Stimulated activated CD4-positive, alpha-beta T cell treated with anti-CD3 and anti-CD28 coated beads, Interleukin-4, amount 100 ng/mL, for 24 hours (primary cell): Measurements from ENCODE around the gene OPRM1.

Experiments used
- DNase-seq: peaks from one replicate; pipeline ENCODE4 v3.0.0-alpha.2; 2020

Gene OPRM1

GRCh38 chr6:154289818-154290508 is 250.9 kb downstream of the OPRM1 start:
- DNase-seq, result no peak

DNA sequence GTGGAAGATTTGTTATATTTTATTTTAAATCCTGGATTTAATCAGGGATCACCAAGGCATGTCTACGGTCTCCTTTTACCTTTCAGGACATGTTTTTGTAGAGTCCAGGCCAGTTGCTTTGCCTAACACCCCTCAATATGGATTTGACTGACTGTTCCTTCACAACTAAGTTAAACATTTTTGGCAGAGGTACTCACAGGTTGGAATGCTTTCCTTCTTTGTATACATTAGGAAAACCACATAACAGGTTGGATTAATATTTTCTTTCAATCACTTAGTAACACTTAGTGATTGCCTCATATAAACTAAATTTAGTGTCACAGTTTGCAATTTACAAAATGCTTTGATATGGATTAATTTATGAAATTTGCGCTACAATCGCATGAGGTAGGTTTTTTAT is 253.0 kb downstream of the OPRM1 start:
- DNase-seq, result no peak

- no peak for DNase-seq
These were observed 253.9 kb downstream of the OPRM1 start for GRCh38 chr6:154292855-154293519.

DNA sequence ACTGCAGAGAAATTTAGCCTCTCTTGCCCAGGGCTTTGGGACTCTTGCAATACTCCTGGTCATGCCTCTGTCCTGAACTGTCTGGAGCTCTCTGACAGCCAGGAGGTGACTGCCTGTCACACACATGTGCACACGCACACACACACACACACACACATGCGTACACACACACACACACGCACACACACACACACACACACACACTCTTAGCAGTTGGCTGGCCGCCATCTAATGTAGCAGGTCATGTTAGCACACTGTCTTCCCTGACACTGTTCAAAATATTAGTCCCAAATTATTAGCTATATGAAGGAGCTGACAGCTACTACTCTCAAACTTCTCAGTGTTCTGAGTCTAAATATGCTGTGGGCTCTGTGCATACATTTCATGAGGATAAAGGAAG is 256.7 kb downstream of the OPRM1 start:
- DNase-seq, result no peak
